Stimulated activated memory B cell treated with anti-CD40 and anti-IgM and Interleukin-4, amounts not matched to agents 10 μg/mL and 1 μg/mL and 100 μg/mL, for 72 hours (primary cell): ENCODE measurements around the gene PHF23.

Source experiments
- ATAC-seq: fragments of 150-1000 bp; cut with Tn5 transposase; 2 replicates; pipeline ENCODE4 v1.10.0; 2021
- H3K27ac Mint-ChIP-seq: one replicate; pipeline ENCODE4 v1.8.0; 2022; ENCODE audit warnings: mild to moderate bottlenecking, mixed read lengths
- H3K27me3 Mint-ChIP-seq: one replicate; pipeline ENCODE4 v1.8.0; 2022; ENCODE audit warnings: mixed read lengths
- H3K36me3 Mint-ChIP-seq: one replicate; pipeline ENCODE4 v1.8.0; 2022; ENCODE audit warnings: mixed read lengths
- H3K4me1 Mint-ChIP-seq: one replicate; pipeline ENCODE4 v1.8.0; 2022; ENCODE audit warnings: mixed read lengths
- H3K4me3 Mint-ChIP-seq: one replicate; pipeline ENCODE4 v1.8.0; 2022; ENCODE audit warnings: mild to moderate bottlenecking, moderate library complexity, mixed read lengths
- H3K9me3 Mint-ChIP-seq: one replicate; pipeline ENCODE4 v1.8.0; 2022; ENCODE audit warnings: mixed read lengths

Gene PHF23

GRCh38 chr17:7190276-7190917, 48.9 kb downstream of the PHF23 start:
- ATAC-seq = no peak
- H3K4me3 Mint-ChIP-seq = no peak overlapping the region
- H3K36me3 Mint-ChIP-seq = no peaks in the 10 kb centered on the region
- H3K9me3 Mint-ChIP-seq = no peaks in the 10 kb centered on the region
- no peak overlapping the region for H3K27ac Mint-ChIP-seq
- peaks cover 7% of the 10 kb centered on the region for H3K4me1 Mint-ChIP-seq
- H3K27me3 Mint-ChIP-seq = peaks cover 9% of the 10 kb centered on the region

GRCh38 chr17:7186241-7186640, 53.0 kb downstream of the PHF23 start:
- H3K9me3 Mint-ChIP-seq = no peaks in the 10 kb centered on the region
- no peak overlapping the region for H3K27ac Mint-ChIP-seq
- H3K27me3 Mint-ChIP-seq = peaks cover 9% of the 10 kb centered on the region
- H3K4me3 Mint-ChIP-seq = no peak overlapping the region
- no peak for ATAC-seq
- peaks cover 7% of the 10 kb centered on the region for H3K4me1 Mint-ChIP-seq
- H3K36me3 Mint-ChIP-seq = no peaks in the 10 kb centered on the region
